ENCODE measurements around the gene DOK5.

Gene DOK5

GRCh38 chr20:54648421-54649142 is 173.2 kb downstream of the DOK5 start:
- DNase-seq (ENCODE audit: low spot score): no peak

GRCh38 chr20:54649511-54649962 is 174.1 kb downstream of the DOK5 start:
- DNase-seq (ENCODE audit: low spot score): peak; percentile 60

GRCh38 chr20:54650052-54650719 is 174.8 kb downstream of the DOK5 start:
- no peak for DNase-seq (ENCODE audit: low spot score)

- no peak for DNase-seq (ENCODE audit: low spot score)
Observed at GRCh38 chr20:54651252-54651651, 175.9 kb downstream of the DOK5 start.

DNA sequence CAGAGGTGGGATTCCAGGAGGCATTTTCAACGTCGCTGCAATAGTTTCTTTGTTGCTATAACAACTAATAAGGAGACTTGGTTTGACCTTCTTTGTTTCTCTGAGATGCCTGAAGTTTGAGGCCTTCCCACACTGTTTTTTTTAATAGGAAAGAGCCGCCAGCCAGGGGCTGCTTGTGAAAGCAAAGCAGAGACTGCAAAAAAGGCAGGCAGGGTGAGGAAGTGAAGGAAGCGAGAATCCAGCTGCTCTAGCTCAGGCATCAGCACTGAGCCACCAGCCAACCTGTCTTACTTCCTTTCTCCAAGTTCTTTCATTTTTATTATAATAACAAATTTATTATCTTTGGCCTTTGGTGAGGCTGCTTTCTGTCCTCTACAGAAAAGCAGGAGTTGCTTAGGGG is 179.1 kb downstream of the DOK5 start:
- no peak for DNase-seq (ENCODE audit: low spot score)

DNA sequence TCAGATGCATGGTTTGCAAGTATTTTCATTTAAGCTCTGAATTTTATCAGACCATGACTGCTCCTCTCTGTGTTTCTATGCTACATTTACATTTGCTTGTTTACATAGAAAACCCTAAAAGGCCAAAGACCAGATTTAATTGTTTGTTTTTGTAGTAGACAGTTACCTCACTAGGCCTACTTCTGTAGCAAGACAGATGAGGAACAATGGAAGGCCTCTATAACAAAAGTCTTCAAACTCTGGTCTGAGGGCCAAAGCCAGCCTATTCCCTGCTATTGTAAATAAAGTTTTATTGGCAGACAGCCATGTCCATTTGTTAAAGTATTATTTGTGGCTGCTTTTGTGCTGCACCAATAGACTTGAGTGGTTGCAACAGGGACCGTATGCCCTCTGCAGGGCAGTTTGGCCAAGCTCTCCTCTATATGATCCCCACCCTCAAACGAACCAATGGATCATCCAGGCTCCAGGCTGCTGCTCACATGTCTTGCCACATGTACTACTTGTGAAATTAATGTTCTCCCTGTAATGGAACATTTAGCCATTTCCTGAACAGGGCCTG is 182.0 kb downstream of the DOK5 start:
- DNase-seq (ENCODE audit: low spot score): no peak

- no peak for DNase-seq (ENCODE audit: low spot score)
Observed at GRCh38 chr20:54658525-54658924, 183.1 kb downstream of the DOK5 start.

DNA sequence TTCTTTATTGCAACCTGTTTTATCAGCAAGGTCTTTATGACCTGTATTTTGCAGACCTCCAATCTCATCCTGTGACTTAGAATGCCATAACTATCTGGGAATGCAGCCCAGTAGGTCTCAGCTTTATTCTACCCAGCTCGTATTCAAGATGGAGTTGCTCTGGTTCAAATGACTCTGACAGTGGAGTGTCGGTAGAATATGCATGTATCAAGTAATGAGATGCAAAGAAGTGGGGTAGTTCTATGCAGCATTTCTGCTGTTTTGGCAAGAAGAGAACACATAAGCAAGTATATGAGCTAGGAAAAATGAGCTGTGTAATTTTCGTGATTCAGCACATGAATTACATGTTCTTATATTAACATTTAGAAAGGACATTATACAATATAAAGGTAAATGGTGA is 185.9 kb downstream of the DOK5 start:
- no peak for DNase-seq (ENCODE audit: low spot score)

DNA sequence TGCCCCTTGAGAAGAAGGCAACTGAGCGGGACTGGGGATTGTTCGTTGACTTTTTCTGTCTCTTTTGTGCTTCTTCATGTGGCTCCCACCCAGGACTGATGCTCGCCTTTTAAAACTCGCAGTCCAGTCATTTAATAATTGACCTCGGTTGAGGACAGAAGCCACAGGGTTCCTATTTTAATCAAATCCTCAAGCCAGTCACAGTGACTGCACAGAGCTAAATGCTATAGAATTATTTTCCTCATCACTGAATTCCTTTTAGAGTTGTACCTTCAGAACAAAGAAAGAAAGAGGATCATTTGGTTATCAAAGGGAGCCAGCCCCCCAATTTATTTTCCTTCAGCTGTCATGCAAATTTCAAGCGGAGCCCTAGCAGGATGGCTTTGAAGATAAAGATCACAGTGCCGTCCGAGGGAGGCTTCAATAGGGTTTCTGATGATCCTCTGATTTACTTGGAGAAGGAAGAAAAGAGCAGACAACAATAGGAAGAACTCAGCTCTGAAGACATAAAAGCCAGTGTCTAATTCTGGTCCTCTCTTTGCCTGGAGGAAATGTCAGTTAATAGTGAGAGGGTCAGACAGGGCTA is 186.6 kb downstream of the DOK5 start:
- DNase-seq (ENCODE audit: low spot score): no peak

DNA sequence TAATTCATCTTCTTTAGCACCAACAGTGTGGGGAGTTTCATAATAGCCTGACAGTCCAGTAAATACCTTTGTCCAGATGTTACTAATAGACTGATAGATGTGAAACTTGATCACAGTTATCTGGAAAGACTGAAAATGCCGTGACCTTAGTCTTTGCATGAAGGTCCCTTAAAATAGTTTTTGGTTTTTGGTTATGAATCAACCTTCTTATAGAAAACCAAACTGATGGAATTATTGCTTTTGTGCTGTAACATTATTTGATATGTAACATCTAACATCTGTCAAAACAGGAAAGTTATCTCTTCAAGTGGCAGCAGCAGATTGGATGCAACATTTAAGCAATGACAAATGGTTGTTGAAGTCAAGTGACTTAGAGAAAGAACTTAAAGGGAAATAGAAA is 190.4 kb downstream of the DOK5 start:
- DNase-seq (ENCODE audit: low spot score): no peak

DNA sequence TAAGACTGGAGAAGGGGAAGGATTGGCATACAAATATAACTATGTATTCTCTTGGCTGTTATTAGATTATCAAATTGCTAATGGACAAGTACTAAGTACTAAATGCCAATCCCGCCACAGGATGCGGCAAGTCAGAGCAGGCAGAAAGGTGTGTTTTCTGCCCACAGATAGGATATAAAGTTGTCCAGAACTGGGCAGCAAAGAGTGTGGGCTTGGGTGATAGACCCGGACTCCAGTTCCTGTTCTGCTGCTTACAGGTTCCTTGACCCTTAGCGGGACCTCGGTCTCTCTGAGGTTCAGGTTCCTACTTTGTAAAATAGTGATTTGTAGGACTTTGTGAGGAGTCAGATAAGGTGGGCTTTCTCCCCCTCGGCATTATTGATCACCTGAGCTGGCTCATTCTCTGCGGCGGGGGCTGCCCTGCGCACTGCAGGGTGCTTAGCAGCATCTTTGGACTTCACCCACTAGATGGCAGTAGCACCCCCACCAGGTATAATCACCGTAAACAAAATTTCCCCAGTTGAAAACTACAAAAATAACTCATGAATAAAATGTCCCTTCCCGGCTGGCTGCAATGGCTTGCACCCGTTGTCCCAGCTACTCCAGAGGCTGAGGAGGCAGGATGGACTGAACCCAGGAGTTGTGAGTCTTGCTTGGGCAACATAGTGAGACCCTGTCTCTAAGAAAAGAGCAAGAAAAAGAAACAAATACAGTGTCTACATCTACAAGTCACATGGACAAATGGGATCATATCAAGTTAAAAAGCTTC is 193.1 kb downstream of the DOK5 start:
- DNase-seq (ENCODE audit: low spot score): peak; percentile 43

- no peak for DNase-seq (ENCODE audit: low spot score)
Observed at GRCh38 chr20:54669040-54669363, 193.6 kb downstream of the DOK5 start.

DNA sequence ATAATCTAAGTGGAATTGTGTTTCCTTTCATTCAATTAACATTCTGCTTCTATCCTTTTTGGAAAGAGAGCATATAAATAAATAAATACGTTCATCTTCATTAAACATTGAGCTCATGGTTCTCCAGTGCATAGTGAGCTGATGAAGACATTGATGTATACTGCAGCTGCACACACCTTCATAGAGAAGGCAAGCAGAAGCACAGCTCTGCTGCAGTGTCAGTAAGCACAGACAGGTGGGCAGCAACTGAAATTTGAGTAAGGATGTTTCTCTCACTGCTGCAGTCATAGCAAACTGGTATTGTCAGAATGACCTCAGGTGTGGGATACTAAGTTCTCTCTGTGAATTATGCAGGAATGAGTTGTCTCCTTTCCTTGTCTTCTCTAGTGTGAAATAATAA is 202.9 kb downstream of the DOK5 start:
- DNase-seq (ENCODE audit: low spot score): no peak

DNA sequence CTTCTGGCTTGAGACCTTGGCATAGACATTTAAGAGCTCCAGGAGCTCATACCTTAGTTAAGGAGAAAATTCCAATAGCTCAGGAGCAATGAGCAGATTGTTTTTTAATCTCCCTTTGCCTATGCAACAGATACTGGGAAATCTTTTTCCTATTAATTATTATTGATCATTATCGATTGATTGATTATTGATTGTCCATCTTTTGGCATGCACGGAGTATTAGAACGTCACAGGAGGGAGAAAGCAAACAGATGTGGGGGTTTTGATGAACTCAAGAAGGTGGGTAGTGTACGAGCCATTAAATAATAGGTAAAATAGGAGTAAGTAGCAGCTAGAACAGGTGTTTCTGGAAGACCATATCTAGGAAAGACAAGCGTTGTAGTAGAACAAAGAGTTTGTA is 205.0 kb downstream of the DOK5 start:
- DNase-seq (ENCODE audit: low spot score): no peak

DNA sequence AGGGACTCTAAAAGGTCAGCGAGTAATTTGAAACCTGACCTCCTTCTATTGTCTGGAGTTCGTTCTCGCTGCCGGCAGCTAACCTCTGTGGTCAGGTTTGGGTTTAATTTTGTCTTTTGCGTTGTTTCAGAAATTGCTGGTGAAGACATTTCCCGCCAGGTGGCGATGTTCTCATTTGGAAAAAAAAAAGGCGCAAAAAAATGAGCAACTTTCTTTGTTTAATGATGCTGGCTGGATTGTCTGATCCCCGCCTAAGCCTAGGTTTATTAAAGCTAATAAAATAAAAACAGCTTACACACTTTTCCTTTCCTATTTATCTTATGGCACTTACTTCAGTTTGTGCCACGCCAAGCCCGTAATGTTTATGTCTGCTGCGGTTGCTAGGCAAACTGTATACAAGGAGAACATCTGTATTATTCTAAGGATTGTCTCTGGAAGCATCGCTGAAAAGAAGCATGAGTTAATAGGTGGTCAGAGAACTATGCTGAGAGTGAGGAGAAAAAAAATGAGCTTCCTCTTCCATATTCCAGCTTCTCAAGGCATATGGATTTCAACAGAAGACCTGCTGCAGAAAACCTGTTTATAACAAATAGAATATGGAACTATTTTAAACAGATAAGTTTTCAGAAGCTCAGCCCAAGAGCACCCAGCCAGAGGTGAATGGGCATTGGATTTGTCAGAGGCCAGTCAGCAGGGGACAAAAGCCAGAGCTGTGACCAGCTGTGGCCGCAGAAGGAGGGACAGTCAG is 205.7 kb downstream of the DOK5 start:
- DNase-seq (ENCODE audit: low spot score): peak; percentile 19

- no peak for DNase-seq (ENCODE audit: low spot score)
Observed at GRCh38 chr20:54681869-54682268, 206.5 kb downstream of the DOK5 start.

GRCh38 chr20:54688476-54688875 is 213.1 kb downstream of the DOK5 start:
- DNase-seq (ENCODE audit: low spot score): no peak

DNA sequence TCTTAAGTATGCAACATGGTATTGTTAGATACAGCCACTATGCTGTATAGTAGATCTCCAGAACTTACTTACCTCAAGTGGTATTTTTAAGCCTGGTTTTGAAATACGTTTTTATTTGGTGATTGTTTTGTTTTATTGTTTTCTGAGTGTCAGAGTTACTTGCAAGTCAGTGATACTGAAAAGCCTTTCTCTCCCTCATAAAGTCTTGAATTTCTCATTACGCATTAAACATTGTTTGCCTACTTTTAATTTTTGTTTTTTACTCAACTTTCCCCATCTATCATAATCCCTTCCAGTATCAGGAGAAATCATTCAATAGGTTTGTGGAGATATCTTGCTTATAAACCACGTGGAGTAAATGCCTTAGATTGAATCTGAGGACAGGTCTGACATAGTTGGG is 214.9 kb downstream of the DOK5 start:
- no peak for DNase-seq (ENCODE audit: low spot score)

DNA sequence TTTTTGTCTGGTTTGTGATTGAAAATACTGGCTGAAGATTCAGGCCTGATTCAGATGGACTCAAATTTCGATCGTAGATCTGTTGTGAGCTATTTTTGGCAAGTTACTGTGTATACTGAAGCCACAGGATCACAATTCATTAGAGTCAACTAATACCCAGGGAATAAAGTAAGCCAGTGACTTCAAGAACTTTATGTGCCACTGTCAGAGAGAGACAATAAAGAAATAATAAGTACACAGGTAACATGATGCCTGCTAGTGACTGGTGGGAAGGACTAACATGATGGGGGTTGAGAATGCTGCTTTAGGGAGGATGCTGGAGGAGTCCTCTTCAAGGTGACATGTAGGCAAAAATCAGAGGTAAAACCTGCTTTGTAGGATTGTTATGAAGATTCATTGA is 215.9 kb downstream of the DOK5 start:
- no peak for DNase-seq (ENCODE audit: low spot score)

DNA sequence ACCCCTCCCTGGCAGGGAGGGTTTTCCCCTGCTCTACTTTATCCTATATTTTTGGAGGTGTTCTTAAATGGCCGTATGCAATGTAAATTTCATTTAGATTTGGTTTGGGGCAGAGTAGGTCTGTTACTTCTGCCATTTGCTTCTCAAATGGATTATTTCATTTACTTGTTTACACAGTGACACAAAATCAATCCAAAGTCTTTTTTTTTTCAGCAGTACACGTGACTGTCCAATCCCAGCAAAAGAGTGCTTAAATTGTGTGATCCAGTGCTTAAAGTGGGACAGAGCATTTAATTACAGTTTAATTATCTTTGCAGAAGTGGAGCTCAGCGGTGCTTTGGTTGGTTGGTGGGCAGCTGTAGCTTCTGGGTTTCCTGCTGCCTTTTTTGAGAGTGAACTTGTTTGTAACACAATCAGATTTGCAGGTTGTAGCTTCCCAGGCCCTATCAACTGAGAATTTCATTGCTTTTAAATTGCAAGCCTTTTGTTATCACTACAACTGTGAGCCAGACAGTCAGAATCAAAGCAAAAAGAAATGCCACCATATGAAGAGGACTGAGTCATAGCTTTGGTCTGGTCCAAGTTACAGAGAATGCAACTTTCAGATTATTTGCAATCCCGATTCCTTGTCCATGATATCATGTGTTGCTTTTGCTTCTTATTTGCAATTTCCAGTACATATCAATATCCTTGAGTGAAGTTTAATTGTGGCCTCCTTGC is 216.9 kb downstream of the DOK5 start:
- no peak for DNase-seq (ENCODE audit: low spot score)

- no peak for DNase-seq (ENCODE audit: low spot score)
Observed at GRCh38 chr20:54694516-54694915, 219.1 kb downstream of the DOK5 start.
